Right atrium auricular region (tissue), 2 donors: ENCODE measurements around the gene FSD1. TPM values are rescaled to one million over a fixed set of nuclear protein-coding genes. Genes with fewer than 3 reads are reported as not detected.
"Not testable (repeated sequence)": the region's sequence is repeated elsewhere in the genome, so short reads cannot be mapped to it uniquely, and the experiment has no call there.

Source experiments
- DNase-seq: peaks from one replicate; pipeline ENCODE4 v3.0.0-alpha.2; 2019; ENCODE audit warnings: low spot score
- H3K27ac ChIP-seq, 2 donors: fragments of 200-600 bp; sonication (generic); 1 replicate in 1 of 2; 2 replicates in 1 of 2; pipeline ENCODE4 v1.5.1; 2016 to 2019
- H3K27me3 ChIP-seq, 2 donors: fragments of 200-600 bp; sonication (generic); one replicate each; pipeline versions ENCODE4 v1.5.1 to v1.6.0; 2017 to 2019
- H3K36me3 ChIP-seq: fragments of 200-600 bp; sonication (generic); one replicate; pipeline ENCODE4 v1.5.1; 2016
- H3K4me1 ChIP-seq, 2 donors: fragments of 200-600 bp; sonication (generic); one replicate each; pipeline versions ENCODE4 v1.5.1 to v1.6.0; 2017 to 2019
- H3K4me3 ChIP-seq, 2 donors: fragments of 200-600 bp; sonication (generic); 1 replicate in 1 of 2; 2 replicates in 1 of 2; pipeline ENCODE4 v1.5.1; 2017 to 2019; ENCODE audit warnings: mild to moderate bottlenecking in 1 of 2, moderate library complexity in 1 of 2
- H3K9me3 ChIP-seq, 2 donors: fragments of 200-600 bp; sonication (generic); one replicate each; pipeline ENCODE4 v1.5.1; 2019
- CTCF ChIP-seq, 2 donors: fragments of 200-600 bp; sonication (generic); IDR thresholded peaks; one replicate each; pipeline ENCODE4 v1.5.1; 2019; ENCODE audit warnings: antibody characterized with exemption in 2 of 2
- total RNA-seq, 2 donors: library from RNA; depleted of rRNA; stranded (reverse); fragments of >200 nt; gene quantifications; one replicate each; pipeline ENCODE4 v1.1.0, GENCODE V29; 2016

Gene FSD1
- total RNA-seq, 2 donors from 2014 or later, result not detected

GRCh38 chr19:4279267-4279529 is 25.2 kb upstream of the FSD1 start:
- Histone ChIP-seq H3K9me3 (no peaks in the 10 kb centered on the region), H3K4me3 (peak overlapping the region; percentile 55 to 60), H3K27ac (peak overlapping the region; percentile 73 to 87), H3K4me1 (peaks cover 0 to 27% of the 10 kb centered on the region in 2 donors), H3K27me3 (peaks cover 0 to 15% of the 10 kb centered on the region in 2 donors), H3K36me3 (no peaks in the 10 kb centered on the region)
- TF ChIP-seq CTCF (IDR thresholded peaks at IDR 0.05), result no peak
- DNase-seq, result no peak

GRCh38 chr19:4279530-4280422 is 24.6 kb upstream of the FSD1 start:
- no peak for DNase-seq
- Histone ChIP-seq H3K36me3 (no peaks in the 10 kb centered on the region), H3K27me3 (peaks cover 0 to 15% of the 10 kb centered on the region in 2 donors), H3K9me3 (no peaks in the 10 kb centered on the region), H3K4me3 (peak overlapping the region; percentile 55 to 60), H3K27ac (peak overlapping the region; percentile 73 to 87), H3K4me1 (peaks cover 0 to 27% of the 10 kb centered on the region in 2 donors)
- TF ChIP-seq CTCF (IDR thresholded peaks at IDR 0.05), result no peak

- Histone ChIP-seq H3K27me3 (peaks cover 0 to 8% of the 10 kb centered on the region in 2 donors), H3K4me3 (no peak overlapping the region), H3K9me3 (no peaks in the 10 kb centered on the region), H3K27ac (no peak overlapping the region), H3K4me1 (peaks cover 0 to 11% of the 10 kb centered on the region in 2 donors), H3K36me3 (no peaks in the 10 kb centered on the region)
- DNase-seq, result no peak
- no peak for TF ChIP-seq CTCF (IDR thresholded peaks at IDR 0.05)
Measured at GRCh38 chr19:4284176-4284958, 20.0 kb upstream of the FSD1 start.

- Histone ChIP-seq H3K27ac (no peak overlapping the region), H3K36me3 (no peaks in the 10 kb centered on the region), H3K4me3 (no peak overlapping the region), H3K4me1 (peaks cover 0 to 5% of the 10 kb centered on the region in 2 donors), H3K27me3 (peaks cover 0 to 4% of the 10 kb centered on the region in 2 donors), H3K9me3 (no peaks in the 10 kb centered on the region)
- TF ChIP-seq CTCF (IDR thresholded peaks at IDR 0.05), result no peak
- no peak for DNase-seq
Measured at GRCh38 chr19:4284974-4285373, 19.4 kb upstream of the FSD1 start.

GRCh38 chr19:4286141-4286540 is 18.3 kb upstream of the FSD1 start:
- H3K27ac ChIP-seq, H3K27me3 ChIP-seq, H3K4me1 ChIP-seq, H3K9me3 ChIP-seq, H3K4me3 ChIP-seq, H3K36me3 ChIP-seq, DNase-seq: not testable (repeated sequence)

- no peaks in the 10 kb centered on the region for H3K4me1 ChIP-seq
- H3K4me3 ChIP-seq, result no peak overlapping the region
- H3K36me3 ChIP-seq, result no peaks in the 10 kb centered on the region
- no peaks in the 10 kb centered on the region for H3K9me3 ChIP-seq
- H3K27ac ChIP-seq, result no peak overlapping the region
- DNase-seq, result no peak
- no peak for TF ChIP-seq CTCF (IDR thresholded peaks at IDR 0.05)
- H3K27me3 ChIP-seq, result no peaks in the 10 kb centered on the region
Measured at GRCh38 chr19:4288091-4288777, 16.2 kb upstream of the FSD1 start.
